Central memory CD4-positive, alpha-beta T cell (primary cell): ENCODE data around the gene GHRL.

Source experiments
- DNase-seq: peaks from one replicate; pipeline ENCODE4 v3.0.0; 2022

The GHRL gene

GRCh38 chr3:10240799-10241198, 51.9 kb downstream of the GHRL start:
- DNase-seq: no peak

- peak; percentile 39 for DNase-seq
Observed at GRCh38 chr3:10238345-10239183, 54.2 kb downstream of the GHRL start.
